Non-pigmented ciliary epithelial cell (primary cell): ENCODE data around the gene KYNU.

Experiments used
- DNase-seq: peaks from one replicate; pipeline ENCODE4 v3.0.0-alpha.2; 2010; ENCODE audit warnings: low read depth

KYNU gene

DNA sequence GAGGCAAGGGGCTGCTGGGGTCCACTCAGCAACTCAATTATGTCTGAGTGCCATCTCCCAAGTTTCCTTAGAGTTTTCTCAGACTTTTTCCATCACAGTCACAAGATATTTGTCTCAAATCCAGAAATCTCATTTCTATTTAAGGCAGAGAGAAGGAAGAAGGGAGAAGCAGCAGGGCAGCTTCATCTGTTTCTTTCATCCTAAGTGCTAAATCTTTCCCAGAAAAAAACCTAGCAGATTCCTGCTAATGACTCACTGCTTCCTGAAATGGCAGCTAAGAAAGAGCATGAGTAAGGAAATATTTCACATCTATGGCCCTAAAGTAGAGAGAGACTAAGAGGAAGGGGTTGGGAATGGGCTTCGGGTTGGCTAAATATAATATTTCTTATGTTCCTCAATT lies 88.0 kb downstream of the KYNU start:
- no peak for DNase-seq

DNA sequence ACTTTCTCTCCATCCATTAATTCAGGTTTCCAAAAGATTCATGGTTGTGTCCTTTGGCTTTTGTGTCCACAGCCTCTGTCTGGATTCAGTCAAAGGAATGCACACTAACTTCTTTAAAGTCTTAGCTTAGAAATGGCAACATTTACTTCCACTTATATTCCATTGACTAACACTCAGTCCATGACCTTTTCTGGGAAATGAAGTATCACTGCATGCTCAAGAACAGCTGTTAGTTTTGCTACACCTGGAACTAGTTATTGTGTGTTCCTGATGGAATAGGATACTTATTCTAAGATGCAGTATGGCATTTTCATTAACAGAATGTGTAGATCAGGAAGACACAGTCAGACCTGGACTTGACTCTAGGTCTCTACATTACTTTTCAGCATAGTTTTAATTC lies 88.8 kb downstream of the KYNU start:
- no peak for DNase-seq

DNA sequence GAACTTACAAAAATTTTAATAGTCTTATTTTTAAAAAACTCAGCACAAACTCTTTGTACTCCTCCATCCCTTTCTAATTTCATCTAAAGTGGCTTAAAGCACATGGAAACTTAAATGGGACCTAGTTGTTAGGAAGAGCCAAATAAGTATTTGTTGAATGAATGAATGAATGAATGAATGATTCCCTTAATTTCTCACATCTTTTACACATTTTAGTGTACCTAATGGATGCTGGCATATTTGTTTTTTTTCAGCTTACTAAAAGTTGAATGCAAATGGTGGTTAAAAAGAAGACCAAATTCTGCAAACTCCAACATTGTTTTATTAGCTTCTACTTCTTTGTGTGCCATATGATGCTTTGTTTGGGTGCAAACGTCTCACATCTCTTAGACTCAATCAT lies 89.6 kb downstream of the KYNU start:
- no peak for DNase-seq

DNA sequence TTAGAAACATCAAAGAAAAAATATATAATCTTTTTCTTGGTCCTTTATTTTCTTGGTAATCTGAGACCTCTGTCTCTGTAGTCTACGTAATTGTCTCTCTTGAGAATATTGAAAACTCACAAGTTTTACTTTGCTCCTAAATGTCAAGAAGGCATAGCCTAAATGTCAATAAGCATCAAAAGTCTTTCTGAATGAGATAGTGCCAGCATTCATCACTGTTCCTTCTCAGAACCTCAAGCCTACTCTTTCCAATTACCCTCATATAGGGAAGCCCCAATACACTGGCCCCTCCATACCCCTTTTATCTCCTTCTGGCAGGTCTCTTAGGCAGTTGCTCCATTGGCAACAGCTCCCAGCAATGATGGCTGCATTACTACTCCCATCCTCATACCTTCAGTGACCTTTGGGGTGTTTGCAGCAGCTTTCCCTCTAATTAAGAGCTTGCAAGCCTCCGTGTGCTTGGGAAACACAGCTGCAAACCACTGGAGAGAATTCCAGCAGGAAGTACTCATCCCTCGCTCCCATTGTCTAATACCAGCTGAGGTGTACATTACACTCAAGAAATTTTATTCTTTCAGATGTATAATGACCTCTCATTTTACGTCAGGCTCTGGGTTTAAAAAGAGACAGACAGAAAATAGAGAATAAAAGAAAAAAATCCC lies 95.8 kb downstream of the KYNU start:
- DNase-seq, result no peak

DNA sequence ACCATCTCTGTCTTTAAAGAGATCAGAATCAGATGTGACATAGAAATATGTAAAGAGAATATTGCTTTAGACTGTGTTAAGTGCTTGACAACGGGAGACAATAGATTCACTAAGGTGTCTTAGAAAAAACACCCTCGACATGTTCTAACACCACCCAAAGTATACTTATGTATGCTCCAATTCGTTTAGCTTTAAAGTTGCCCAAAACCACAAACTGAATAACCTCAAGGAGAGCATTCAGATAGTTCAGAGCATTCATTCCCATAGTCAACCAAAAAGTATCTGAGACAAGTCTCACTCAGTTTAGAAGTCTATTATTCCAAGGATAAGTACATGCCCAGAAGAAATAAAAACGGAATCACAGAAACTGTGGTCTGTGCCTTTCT lies 96.4 kb downstream of the KYNU start:
- DNase-seq, result no peak

DNA sequence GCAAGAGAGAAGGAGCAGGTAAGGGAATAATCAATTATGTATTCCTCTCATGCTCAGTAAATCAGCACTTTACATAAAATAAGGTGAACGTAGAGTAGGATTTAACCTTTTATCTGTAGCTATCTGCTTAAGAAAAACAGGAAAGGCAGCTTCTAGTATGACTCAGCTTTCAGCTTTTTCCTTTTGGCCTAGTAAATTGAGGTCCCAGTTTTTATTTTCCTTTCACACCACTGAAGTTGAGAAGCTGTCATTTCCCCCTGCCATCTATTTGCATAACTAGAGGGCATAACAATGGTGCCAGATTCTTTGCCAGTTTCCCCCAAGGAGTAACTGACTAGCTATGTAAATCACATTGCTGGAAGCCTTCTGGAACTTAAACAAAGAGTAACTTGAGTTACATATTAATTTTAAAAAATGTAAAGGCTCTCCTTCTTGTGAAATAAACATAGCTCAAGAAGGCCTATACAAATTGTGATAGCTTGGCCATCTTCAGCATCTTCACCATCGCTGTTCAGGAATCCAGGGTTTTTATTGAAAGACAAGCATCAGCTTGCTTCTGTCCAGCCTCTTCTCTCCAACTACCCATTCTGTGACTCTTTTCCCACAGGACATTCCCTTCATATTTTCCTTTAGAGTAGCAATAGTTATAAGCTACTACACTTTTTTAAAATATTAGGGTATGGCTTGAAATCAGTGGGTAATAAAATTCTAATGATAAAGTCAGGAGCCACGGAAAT lies 97.0 kb downstream of the KYNU start:
- no peak for DNase-seq

DNA sequence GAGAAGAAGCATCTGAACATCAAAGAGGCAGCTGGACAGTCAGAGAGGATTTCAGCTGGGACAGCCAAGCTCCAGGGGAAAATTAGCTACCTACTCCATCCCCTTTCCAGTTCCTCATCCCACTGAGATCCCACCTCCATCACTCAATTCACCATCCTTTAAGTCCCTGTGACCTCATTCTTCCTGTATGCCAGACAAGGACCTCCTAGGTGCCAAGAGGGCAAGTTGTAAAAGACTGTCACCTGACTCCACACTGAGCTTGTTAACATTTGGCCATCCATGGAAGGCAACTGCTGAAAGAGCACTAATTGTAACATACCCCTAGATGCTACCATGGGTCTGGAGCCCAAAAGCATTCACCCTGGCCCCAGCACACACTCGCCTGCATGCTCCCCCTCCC lies 97.8 kb downstream of the KYNU start:
- DNase-seq, result no peak

DNA sequence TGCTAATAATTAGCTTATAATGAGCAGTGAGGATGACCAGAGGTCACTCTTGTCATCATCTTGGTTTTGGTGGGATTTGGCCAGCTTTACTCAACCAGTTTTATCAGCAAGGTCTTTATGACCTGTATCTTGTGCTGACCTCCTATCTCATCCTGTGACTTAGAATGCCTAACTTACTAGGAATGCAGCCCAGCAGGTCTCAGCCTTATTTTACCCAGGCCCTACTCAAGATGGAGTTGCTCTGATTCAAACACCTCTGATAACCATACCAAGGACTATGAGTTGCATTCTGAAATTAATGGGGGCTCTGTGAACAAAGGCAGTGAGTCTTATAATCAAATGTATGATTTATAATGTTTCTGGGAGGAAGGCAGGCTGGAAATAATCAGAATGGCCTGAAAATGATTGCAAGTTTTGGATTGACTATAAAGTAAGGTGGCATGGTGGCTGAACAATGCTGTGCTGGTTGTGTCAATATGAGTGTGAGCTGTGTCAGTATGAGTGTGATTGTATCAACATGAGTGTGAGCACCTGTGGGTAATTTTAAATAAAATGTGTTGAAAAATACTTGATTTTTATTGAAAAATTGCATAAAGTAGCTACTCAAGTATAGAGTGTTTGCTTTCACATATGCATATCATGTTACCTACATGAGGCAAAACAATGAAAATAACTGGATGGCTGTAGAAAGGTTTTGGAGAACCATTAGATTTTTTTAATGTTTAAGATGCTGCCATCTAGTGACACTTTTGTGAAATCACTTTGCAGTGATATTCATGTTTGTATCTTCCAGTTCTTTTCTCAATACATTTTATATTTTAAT lies 103.0 kb downstream of the KYNU start:
- no peak for DNase-seq

DNA sequence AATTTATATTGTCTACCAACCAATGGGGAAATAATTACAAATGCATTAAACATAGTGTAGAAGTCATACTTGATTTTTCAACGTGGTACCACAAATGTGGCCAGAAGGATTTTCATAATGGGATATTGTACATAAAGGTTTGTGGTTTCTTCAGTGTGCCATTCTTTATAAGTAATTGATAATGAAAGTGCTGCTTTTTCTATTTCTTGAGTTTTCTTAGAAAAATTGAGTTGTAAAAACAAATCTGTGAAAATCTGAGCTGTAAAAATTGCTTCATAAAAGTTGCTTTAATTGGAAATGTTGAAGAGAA lies 103.6 kb downstream of the KYNU start:
- DNase-seq, result no peak

DNA sequence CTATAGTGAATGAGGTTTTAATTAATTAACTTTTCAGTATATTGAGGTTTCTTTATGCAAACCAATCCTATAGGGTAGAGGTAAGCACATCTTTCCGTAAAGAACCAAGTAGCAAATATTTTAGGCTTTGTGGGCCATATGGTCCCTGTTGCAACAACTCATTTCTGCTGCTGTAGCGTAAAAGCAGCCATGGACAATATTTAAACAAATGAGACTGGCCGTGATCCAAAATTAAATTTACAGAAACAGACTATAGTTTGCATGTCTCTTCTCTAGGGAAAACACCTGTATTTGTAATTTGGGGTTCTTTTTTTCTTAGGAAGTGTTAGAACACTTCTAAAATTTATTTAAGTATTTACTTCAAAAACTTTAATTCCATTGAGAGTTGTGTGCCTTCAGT lies 104.3 kb downstream of the KYNU start:
- DNase-seq, result no peak

DNA sequence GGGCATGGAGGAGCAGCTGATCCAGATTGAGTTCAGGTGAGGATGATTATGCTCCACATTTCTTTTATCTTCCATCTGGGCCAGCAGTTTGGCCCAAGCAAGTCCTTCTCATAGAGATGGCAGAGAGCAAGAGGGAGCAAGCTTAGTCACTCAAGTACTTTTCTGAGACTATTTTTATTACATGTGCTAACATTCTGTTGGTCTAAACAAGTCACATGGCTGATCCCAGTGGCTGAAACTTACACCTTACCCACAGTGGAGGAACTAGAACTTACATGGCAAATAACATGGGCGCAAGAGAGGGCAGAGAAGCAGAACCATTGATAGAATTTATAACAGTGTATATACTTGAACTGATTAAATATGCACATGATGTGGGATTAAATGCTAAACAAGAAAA lies 105.7 kb downstream of the KYNU start:
- DNase-seq, result no peak

DNA sequence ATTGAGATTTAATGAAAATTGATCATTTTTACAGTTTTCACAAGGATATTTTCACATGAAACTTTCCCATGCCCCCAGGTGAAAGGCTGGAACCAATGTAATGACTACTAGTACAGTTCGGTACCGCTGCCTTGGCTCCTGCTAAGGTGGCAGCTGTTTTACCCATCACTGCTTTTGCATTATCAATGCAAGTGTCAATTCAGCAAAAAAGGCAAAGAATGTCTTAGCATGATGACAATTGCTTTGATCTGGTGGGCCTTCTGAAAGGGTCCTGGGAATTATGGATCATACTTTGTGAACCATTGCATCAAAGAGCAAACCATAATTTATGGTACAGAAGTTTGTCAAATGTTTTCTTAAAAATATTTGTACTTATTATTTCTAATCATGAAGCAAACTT lies 107.2 kb downstream of the KYNU start:
- DNase-seq, result no peak

DNA sequence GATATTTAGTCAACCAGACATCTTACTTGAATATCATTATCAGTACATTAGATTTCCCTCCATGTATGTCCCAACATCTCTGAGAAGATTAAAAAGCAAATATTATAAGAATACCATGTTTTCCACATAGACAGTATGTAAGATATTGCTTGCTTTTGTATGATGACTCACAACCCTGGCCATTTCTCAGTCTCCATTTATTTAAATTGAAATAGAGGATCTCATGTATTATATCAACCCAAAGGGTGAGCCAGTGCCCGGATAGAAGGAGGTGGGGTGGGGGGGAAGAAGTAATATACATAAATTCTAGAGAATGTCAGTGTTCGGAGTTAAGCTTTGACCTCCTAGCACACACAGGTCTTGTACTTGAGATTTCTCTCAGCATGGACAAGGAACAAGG lies 109.6 kb downstream of the KYNU start:
- DNase-seq, result no peak

DNA sequence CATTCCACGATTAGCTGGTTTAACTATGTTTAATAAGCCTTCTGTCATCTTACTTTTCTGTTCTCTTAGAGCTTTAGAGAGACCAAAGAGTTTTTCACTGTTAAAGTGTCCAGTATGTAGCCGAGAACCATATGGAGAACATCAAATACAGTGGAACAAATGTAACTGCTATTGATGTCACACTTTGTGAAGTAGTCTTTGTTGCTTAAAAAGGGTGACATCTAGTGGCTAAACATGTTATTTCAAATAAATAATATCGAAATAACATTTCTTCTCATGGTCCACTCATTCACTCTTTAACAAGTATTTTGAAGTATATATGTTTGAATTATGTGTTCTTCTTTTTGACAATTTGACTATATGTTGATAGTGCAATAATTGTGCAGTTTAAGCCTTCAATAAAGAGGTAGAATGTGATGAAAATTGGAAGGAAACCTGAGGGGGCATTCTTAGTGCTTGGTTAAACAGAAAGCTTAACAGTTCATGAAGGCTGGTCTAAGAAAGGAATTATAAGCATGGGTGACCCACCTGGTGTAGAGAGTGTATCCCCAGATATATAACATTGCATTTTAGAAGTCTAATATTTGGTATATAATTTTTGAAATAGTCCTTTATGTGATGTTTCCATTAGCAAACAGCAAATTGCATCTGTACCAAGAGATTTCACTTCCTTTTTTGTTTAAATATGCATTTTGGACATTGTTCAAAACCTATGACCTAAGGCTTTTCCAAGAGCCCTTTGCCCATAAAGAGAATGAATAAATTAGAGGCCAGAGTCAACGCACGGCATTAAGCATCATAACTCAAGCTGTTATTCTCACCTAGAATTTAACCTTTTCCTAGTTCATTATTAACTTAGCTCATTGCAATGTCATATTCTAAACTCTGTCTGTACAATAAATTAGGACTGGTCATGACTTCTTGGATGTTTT lies 112.1 kb downstream of the KYNU start:
- no peak for DNase-seq

DNA sequence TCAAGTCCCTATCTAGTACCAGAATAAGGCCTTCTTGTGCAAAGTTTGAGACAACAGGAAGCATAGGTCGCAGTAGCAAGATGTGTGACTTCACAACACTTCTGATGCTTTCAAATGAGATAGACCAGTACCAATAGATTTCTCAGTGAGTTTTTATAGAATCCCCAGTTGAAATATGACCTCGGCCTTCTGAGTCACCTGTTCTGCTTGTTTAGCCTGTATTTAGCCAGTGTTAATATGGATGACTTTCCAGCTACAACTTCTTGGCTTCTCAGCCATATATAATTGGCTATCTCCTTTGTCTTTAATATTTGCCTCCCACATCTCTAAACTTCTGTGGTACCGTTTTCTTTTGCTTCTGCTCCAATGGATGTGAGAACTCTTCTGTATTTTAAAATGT lies 113.8 kb downstream of the KYNU start:
- no peak for DNase-seq

DNA sequence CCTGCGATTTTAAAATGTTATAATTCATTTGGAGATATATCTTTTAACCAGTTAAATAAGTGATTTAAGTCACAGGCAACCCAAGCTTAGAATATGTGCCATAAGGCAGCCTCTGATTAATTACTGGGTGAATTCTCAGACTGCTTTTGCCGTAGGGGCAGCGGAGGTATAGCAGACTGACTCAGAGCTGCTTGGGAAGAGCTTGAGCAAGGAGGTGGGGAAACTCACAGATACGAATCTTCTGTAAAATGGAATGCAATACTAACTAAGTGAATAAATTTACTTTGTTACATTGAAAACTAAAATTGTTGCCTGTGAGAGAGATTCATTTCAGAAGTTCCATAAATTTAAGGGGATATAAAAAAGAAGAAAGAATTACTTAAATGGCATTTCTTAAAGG lies 115.4 kb downstream of the KYNU start:
- no peak for DNase-seq

DNA sequence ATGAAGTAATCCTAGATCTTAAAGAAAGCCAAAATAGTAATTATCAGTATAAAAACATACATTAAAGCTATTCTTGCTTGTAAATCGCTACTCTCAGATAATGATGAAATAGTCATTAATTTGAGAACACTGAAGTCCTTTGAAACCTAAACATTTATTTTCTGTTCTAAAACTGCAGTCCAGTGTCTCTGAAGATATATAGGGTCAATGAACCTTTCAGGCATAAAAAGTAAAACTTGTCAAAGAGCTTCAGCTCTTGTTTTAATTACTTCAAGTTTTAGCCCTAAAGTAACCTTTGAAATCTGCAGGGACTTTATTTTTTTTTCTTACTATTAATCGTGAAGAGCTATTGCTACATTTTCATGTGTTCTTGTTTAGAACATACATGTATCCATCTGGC lies 116.3 kb downstream of the KYNU start:
- no peak for DNase-seq

DNA sequence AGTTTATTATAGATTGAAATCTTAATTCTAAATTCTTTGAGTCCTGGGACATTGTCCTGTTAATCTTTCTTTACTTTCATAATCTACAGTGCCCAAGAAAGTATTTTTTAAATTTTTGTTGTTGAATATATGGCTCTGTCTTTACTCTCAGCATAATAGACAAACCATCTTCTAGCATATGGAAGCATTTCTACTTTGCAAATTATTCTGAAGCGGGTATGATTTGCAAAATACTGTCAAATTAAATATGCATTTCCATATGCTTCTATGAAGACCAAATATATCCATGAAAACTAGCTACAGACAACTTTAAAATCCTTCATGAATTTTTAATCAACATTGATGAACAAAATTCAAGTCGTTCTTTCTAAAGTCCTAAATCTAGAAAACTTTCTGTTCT lies 117.2 kb downstream of the KYNU start:
- no peak for DNase-seq

DNA sequence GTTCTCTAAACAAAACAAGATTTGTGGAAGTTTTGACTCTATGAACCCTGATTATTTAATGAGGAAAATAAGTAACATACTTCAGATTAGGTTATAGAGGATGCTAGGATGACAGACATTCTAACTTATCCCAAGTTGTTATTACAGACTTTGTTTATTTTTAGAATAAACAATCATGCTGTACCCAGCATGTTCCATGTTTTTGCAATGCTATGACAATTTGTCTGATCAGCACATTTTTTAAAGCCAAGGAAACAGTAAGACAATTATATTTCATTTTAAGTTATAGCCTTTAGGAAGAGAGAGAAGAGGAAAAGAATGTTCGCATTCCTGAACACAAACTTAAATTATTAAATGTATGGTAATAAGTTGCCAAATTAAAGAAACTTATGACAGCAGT lies 119.8 kb downstream of the KYNU start:
- no peak for DNase-seq

DNA sequence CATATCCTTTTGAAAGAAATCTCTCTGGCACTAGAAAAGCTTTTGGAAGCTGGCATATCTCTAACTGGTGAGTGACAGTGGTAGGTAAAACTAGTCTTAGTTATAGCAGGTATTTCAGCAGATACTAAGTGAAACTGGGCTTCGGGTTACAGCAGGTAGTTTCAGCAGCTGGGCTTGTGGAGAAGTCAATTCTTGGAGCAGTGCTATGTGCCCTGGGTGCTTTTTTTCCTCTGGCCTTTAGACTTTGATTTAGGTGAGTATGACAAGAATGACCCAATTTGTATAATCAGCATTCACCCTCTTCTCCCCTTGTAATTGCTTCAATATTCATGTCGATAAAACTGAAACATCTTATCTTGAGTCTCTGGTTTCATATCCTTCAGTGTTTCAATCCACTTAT lies 123.1 kb downstream of the KYNU start:
- DNase-seq, result no peak

DNA sequence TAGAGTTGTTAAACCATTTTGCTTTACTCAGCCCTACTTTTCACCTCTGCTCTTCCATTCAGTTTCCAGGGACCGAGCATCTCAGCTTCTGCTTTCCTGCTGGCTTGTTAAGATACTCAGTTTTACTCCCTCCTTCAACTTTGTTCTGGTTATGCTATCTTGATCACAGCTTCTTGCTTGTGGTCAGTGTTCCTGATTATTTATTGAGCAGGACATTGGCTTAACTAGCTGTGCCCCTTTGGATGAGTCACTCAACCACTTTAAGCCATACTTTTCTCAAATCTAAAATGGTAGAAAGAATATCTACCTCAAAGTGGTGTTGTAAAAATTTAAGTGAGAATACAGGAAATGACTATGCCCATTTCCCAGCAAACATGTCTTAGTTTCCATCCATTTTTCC lies 124.0 kb downstream of the KYNU start:
- no peak for DNase-seq

DNA sequence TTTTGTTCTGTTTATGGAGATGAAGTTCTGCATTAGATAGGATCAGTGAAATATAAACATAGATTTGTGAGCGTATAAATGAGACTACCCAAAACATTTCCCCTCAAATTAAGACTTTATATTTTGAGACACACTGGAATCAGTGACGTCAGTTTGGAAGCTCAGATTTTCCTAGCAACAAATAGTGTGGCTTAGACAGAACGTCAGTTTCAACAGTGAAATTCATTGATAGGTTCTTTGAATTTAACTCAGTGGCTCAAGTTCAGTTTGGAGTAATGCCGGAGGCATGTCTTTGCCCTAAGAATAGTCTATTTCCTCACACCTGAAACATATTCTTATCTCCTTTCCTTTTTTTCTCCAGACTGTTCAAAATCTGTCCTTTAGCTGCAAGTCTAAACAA lies 138.2 kb downstream of the KYNU start:
- no peak for DNase-seq
